Limb (tissue), 2 donors: Measurements from ENCODE around the gene NDUFA11.

Experiments used
- DNase-seq, 2 donors: peaks; one replicate each; pipeline ENCODE4 v3.0.0-alpha.2; 2016; ENCODE audit errors: extremely low spot score in 2 of 2

NDUFA11 gene

DNA sequence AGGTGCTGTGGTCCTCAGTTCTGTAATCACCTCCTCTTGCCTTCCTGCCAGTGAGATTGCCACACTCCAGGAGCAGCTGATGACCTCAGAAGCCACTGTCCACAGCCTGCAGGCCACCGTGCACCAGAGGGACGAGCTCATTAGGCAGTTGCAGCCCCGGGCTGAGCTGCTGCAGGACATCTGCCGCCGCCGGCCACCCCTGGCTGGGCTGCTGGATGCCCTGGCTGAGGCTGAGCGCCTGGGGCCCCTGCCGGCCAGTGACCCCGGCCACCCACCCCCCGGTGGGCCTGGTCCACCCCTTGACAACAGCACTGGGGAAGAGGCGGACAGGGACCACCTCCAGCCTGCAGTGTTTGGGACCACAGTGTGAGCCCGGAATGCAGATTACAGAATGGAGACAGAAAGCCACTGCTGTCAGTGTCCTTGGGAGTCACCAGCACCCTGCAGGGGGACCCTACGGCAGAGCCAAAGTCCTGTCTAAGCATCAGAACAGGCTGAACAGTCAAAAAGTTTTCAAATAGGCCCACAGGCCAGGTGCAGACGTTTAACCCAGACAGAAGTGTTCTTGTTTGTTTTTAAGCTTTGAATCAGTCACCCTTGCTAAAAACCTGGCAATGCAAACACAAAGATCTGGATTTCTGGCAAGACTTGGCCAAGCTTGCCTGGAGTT lies 5.3 kb upstream of the NDUFA11 start:
- no peak for DNase-seq

DNA sequence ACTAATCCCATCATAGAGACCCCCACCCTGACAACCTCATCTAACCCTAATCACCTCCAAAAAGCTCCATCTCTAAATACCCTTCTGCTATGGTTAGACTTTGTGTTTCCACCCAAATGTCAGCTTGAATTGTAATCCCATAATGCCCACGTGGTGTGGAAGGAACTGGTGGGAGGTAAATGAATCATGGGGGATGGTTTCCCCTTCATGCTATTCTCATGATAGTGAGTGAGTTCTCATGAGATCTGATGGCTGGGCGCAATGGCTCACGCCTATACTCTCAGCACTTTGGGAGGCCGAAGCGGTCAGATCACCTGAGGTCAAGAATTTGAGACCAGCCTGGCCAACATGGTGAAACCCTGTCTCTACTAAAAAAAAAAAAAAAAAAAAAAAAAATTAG lies 3.7 kb upstream of the NDUFA11 start:
- DNase-seq: no peak

DNA sequence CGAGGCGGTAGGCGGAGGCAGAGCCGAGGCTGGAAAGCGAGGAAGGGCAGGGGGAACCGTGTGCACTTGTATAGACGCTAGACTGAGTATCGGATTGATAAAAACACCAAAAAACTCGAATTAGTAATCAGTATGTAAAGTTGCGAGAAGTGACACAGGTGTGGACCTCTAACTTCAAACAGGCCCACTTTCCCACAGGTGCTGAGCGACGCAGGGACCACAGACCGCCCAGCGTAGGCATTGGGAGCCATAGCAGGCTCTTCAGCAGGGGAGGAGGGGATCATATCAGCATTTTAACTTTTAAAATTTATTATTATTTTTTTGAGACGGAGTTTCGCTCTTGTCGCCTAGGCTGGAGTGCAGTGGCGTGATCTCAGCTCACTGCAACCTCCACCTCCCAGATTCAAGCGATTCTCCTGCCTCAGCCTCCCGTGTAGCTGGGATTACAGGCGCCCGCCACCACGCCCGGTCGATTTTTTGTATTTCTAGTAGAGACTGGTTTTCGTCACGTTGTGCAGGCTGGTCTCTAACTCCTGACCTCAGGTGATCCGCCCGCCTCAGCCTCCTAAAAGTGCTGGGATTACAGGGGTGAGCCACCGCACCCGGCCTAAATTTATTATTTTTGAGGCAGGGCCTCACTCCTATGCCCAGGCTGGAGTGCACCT lies 1.7 kb upstream of the NDUFA11 start:
- no peak for DNase-seq

DNA sequence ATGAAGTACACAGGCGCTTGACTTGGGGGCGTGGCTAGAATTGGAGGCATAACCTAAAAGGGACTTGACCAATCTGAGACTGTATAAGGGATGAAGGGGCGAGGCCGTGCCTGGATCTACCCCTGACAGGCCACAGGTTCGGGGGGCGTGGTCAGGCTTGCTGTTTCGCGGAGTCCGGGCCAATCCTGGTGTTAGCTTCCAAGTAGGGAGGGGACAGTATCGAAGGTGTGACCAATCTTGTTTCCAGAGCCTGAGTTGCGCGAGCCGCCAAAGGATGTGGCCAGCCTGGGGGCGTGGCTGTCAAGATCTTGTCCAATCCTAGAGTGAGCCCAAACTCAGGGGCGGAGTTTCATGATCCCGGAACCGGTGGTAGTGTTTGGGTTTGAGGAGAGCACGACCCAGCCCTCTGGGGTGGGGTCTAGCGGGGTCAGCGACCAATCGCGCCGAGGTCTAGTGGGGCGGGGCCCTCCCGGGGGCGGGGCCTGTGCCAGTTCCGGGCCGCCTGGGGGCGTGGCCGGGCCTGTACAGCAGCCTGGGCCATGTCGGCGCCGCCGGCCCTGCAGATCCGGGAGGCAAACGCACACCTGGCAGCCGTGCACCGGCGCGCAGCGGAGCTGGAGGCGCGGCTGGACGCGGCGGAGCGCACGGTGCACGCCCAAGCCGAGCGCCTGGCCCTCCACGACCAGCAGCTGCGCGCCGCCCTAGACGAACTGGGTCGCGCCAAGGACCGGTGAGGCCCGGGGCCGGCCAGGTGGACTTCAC lies 943 bp upstream of the NDUFA11 start, which contains the start of gene VMAC:
Gene VMAC, plus strand, starts transcription at position 521 of the 762 bp plus-strand sequence. Its CDS starts 19 bp downstream, at position 540.
- DNase-seq: peak; percentile 99 to 100

DNA sequence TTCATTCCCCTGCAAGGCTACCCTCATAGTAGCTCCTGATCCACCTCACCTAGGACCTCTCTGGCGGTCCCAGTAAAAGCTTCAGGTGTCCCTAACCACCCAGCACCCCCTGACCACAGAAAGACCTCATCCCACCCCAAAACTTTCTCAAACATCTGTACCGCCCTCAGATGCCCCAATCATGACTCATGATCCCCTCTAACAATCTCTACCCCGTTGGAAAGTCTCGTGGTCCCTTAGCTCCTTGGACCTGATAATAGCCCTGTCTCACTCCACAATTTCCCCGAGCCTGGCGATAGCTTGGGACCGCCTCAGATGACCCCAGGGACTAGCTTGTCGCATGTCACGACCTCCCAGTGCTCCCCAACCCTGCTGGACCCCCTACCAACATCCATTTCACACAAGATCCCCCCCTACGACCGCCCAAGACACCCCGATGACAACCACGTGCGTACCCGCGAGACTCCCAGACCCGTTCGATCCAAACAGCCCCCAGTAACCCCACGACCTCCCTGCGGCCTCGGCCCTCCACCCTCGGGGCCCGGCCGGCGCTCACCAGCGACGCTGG lies 450 bp downstream of the NDUFA11 start:
- DNase-seq: no peak

DNA sequence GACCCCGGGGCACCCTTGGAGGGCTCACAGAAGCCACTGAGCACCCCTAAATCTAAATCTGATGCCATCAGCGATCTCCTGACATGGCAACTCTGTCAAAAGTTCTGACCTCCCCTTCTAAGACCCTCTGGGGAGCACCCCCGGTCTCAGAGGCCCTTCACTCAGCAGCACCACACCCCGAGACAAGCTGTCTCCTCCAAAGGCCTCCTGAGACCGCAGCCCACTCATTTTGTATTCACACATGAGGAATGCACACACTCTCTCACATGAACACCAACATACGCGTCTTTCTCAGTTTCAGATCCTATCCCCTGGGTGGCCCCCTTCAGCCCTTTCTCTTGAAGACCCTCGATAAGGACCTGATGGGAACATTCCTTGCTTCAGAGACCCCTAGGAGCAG lies 2.6 kb downstream of the NDUFA11 start:
- no peak for DNase-seq

DNA sequence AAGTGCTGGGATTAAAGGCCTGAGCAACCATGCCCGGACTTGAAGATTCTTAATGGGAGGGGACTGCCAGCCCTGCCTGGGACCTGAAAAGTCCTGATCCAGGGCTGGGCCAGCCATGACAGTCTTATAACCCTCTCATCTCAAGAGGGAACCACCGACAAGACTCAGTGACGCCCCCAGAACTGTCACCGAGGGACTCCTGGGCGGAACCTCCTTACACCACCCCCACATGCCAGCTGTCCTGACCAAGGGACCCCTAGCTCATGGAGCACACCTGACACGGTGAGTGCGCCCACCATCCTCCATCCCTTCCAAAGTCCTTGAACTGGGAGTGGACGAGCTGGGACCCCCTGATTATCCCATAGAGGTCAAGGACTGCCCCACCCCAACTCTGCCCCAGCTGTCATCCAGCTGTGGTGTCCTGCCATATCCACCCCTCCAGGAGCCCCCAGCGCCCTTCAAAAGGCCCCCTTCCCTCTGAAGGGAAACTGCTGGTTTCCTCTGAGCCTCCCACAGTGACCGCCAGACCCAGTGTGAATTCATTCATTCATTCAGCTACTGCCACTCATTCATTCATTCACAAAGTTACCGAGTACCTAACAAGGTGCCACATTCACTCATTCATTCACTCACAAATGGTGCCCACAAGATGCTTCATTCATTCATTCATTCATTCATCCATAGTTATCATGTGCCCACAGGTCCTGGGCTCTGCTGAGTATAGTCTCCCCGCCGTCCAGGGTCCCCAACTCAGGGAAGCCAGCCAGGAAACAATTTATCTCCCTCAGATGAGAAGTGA lies 3.7 kb downstream of the NDUFA11 start:
- no peak for DNase-seq

DNA sequence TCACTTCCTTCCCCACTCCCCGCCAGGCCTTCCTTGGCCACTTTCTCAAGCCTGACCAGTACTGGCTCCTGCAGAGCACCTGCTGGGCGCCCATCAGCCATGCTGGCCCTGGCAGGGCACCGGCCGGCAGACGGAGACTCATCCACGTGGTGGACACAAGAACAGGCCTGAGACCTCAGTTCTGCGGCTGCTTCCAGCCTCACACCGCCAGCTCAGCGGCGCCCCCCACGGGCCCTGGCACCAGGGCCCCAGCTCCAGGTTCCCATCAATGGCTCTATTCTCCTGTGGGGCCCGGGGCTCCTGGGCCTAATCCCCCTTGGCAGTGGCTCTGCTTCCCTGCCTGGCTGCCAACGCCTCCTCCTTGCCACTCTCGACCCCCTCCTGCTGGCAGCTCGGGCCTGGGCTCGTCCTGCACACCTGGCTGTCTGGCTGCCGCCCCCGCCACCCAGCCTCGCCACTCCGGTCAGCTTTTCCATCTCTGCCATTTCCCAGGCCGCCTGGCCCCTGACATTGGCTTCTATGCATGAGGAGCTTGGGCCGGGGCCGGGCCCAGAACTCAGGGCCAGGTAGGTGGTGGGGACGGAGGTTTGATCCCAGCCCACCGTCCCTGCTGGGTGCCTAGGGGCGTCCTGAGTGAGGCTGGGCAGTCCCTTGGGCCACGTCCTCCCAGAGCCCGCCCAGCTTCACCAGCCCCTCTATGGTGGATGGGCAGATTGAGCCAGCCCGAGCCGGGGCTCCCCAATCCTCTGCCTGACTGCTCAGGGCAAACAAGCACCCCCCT lies 6.2 kb downstream of the NDUFA11 start:
- DNase-seq: no peak

DNA sequence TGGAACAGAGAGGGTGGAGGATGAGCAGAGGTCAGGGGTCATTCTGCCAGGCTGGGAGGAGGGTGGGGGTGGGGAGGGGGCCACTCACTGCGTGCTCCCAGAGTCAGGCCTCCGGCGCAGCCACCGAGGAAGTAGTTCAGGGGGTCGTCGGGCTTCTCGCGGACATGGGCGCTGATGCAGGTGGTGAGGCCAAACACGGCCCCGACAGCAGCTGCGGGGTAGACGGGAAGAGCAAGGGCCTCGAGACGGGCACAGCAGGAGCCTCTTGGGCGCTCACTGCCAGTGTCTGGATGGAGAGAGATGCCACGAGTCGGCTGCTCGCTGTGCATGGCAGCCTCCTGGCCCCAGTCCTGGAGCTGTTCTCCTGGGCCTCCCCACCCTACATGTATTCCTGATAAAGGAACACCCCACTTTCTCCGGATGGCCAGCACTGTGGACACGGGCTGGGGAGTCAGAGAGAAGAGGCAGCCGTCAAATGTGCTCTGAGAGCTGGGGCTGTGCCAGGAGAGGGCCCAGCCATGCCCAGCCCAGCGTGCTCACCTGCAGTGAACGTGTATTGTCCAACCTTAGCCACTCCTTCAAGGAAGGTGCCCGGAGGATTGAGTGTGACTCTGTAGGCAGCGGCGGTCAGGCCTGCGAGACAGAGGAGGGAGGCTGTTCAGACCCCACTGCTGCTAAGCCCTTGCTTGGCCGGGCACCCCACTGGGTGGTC lies 7.1 kb downstream of the NDUFA11 start:
- DNase-seq: no peak

DNA sequence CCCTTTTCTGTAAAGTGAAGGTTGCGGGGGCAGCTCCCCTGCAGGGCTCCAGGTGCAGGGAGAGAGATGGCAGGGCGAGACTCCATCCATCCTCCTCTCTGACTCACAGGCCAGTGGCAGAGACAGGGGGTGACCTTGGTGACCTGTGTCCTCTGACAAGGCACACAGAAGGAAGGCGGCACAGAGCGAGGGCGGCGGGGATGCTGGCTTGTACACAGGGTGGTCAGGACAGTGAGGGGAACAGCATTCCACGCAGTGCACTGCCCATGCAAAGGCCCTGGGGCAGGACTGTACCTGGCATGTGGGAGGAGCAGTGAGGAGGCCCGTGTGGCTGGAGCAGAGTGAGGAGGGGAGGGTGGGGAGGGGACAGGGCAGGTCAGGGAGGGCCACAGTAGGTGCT lies 7.7 kb downstream of the NDUFA11 start:
- DNase-seq: no peak

DNA sequence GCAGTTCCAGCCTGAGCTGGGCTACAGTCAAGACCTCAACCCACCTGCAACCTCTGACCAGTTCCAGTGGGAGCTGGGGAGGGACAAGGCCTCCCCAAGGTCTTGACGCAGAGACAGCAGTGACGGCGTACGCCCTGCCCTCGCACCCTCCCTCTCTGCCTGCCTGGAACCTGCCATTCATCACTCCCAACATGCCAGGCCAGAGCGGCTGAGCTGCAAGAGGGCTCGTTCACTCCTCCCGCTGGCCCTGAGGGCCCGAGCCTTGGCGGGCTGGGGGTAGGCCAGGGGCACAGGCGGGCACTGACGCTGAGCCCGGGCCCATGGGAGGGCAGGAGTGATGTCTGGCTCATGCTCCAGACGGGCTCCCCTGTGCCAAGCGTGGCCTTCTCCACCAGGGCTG lies 8.2 kb downstream of the NDUFA11 start:
- no peak for DNase-seq

DNA sequence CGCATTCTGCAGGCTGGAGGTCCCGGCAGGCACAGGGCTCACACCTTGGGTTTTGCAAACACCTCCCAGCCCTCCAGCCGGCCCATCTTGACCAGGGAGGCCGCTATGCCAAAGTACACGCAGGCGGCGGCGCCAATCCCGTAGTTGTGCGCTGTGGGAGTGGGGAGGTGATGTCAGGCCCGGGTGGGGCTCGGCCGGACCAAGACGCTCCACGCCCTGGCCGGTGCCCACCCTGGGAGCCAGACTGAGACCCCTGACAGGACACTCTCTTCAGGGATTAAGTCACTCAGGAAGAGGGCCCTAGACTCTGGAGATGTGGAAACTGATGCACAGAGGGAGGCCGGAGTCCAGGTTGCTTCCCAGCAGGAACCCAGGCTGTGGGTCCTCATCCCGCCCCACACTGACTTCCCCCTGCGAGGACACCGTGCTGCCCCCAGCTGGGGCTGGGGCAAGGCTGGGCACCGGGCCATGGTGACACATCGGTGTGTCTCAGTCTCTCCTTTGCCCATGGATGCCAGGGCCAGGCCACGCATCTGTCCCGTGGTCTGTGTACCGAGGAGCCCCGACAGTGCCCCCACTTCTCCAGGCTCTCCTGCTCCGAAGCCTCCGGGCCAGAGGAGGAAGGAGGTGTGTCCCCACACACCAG lies 8.8 kb downstream of the NDUFA11 start:
- DNase-seq: no peak

DNA sequence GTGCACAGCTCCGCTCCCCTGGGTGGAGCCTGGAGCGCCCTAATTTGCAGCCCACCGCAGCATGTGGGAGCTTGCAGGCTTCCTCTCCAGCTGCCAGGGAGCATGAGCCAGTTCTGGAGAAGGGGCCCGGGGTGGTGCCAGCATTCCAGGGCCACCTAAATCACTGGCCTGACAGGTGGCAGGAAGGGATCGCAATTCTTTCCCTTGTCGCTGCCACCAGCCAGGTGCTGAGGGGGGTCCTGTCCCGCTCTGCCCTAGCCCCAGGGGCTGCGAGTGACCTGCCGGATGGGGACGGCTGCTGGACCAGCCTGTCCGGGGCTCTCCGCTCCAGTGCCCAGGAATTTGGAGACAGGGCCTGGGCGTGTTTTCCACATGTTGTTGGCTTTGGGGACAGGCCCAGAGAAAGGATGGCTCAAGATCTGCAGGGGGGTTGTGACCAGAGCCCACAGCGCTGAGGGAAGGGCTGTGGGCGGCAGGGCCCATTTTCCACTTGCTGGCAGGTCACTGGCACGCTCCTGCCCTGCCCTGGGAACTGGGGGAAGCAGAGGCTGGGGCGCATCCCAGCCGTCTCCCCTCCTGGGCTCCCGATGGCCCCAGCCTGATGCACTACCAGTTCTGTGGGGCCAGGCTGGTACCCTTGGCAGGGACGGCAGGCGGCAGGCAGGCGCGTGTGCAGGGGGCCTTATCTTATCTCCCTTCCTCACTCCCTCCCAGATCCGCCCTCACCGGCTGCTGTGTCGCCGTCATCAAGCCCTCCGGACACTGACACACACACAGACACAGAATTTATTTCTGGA lies 9.5 kb downstream of the NDUFA11 start:
- DNase-seq: no peak

DNA sequence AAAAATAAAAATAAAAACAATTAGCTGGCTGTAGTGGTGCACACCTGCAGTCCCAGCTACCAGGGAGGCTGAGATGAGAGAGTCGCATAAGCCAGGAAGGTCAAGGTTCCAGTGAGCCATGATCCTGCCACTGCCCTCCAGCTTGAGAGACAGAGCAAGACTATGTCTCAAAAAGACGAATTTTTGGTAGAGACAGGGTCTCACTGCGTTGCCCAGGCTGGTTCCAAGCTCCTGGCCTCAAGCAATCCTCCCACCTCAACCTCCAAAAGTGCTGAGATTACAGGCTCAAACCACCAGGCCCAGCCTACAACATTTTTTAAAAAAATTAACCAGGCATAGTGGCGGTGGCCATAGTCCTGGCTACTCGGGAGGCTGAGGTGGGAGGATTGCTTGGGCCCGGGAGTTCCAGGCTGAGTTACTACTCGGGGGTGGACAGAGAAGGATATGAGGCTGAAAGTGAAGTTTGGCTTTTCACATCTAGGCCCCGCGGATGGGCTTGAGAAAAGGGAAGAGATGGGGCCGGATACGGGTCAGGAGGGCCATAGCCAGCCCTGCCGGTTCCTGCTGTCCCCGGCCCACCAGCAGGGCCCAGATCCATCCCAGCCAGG lies 10.2 kb downstream of the NDUFA11 start:
- DNase-seq: no peak

DNA sequence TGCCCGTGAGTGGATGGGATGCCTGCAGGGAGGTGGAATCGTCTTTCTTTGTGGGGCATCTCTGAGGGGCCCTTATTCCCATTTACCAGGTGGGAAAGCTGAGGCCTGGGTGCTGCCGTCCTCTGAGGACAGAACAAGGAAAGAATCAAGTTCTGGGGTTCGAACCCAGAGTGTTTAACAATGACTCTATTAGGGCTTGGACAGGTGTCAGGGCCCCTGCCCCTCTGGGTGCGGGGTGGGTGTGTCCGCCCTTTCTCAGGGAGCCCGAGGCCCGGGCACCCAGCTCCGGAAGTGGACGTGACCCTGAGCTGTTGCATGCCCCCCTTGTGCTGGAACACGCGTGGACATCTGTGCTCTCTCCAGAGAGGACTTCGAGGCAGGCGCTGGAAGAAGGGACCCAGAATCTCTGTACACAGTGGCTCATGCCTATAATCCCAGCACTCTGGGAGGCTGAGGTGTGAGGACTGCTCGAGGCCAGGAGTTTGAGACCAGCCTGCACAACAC lies 10.8 kb downstream of the NDUFA11 start:
- DNase-seq: no peak

DNA sequence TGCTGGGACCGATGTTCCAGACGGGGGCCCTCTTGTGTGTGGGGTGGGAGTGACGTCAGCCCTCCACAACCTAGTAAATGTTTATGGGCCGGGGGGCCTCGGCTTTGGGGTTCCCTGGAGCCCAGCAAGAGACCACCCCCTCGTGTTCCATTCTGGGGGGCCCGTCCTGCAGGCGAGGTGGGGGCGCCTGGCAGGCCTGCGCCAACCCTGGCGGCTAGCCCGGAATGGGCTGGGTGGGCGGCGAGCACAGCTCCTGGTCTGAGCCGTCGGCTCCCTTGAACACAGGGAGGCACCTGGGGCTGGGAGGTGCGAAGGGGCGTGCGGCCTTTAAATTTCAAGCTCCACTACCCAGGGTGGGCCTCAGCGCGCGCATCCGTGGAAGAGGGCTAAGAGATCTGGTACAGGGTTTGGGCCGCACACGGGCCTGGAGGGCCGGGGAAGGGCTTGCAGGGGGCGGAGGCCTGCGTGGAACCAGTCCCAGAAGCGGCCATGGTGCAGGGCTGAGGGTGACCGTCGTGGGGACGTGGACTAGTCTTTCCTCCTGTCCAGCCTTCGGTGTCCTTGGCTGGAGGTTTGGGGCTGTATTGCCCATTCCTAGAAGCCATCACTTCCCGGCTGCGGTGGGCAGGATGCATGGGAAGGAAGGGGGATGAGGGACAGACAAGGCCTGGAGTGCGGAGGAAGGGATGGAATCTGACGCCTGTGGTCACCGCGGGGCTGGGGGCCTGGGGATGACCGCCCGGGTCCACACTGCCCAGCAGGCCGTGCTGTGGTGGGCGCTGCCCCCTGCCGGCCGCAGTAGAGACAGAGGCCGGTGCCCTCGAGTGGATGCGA lies 11.4 kb downstream of the NDUFA11 start:
- DNase-seq: peak in 1 of 2 donors; percentile 75

DNA sequence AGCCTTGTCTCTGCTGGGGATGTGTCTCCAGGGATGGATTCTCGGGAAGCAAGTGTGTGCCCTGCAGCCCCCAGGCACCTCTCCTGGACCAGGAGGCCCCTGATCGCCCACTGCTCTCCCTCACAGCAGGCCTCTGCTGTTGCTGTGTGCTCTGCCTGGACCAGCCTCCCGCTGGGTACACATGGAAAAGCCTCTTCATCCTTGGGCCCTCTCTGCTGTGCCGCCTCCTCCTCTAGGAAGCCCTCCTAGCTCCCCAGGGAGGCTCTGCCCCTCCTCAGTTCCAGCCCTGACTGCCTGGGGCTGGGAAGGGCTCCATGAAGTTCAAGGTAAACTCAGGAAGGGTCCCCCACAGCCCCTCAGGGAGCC lies 12.0 kb downstream of the NDUFA11 start:
- DNase-seq: no peak
